ENCODE data around the gene INPP5B. TPM values are rescaled to one million over a fixed set of nuclear protein-coding genes. Genes with fewer than 3 reads are reported as not detected.

Gene INPP5B
- total and polyA plus RNA-seq, 12 donors, result 4.1 to 17.3 (median 12.5) TPM

DNA sequence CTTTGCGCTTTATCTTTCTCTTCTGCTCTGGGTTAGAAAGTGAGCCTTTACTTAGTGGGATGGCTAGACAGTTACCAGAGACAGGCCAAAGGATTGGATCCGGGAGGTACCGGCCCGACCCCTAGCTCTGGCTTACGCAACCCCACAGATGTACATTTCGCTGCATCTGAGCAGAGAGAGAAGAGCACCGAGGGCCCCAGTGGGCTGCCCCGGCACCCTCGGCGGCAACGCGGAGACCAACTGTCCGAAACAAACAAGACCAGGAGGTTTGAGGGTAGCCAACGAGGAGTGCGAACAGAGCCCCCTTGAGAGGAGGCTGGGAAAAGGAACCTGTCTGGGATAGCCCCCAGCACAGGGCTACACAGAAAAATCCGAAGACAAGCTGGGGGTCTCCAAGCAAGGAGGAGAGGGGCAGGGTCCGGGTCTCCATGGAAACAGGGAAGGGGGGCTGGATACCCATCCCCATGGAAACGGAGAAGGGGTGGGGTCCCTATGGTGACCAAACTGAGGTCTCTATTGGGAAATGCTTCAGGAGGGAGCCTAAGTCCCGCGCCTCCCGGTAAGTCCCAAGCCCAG is 87.8 kb downstream of the INPP5B start:
- peak; percentile 9 to 43 (median 18) for ATAC-seq
- TF ChIP-seq, protein P1, sequence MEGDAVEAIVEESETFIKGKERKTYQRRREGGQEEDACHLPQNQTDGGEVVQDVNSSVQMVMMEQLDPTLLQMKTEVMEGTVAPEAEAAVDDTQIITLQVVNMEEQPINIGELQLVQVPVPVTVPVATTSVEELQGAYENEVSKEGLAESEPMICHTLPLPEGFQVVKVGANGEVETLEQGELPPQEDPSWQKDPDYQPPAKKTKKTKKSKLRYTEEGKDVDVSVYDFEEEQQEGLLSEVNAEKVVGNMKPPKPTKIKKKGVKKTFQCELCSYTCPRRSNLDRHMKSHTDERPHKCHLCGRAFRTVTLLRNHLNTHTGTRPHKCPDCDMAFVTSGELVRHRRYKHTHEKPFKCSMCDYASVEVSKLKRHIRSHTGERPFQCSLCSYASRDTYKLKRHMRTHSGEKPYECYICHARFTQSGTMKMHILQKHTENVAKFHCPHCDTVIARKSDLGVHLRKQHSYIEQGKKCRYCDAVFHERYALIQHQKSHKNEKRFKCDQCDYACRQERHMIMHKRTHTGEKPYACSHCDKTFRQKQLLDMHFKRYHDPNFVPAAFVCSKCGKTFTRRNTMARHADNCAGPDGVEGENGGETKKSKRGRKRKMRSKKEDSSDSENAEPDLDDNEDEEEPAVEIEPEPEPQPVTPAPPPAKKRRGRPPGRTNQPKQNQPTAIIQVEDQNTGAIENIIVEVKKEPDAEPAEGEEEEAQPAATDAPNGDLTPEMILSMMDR (IDR thresholded peaks at IDR 0.05), result no peak
- intact Hi-C loops (cut with DNase I), result loop anchor here in 5 of 10 donors (2.0 to 5.0 kb wide), 3 partner anchors 47 to 167 kb away; partner anchors contain the start of genes CDCA8 (in 1 of the 5) and YRDC (in 1 of the 5)
- H3K27me3 ChIP-seq, result no peaks in the 10 kb centered on the region
- peaks cover 0 to 69% (median 19%) of the 10 kb centered on the region in 9 donors for H3K36me3 ChIP-seq
- peak overlapping the region; percentile 75 to 98 (median 94) for H3K27ac ChIP-seq
- 1% methylated on average over 21 of the region's 21 CpGs for WGBS, 2 donors
- H3K9me3 ChIP-seq, result no peaks in the 10 kb centered on the region
- H3K4me3 ChIP-seq, result peak overlapping the region; percentile 72 to 97 (median 86)
- DNase-seq, result no peak
- peaks cover 0 to 58% (median 47%) of the 10 kb centered on the region in 9 donors for H3K4me1 ChIP-seq

DNA sequence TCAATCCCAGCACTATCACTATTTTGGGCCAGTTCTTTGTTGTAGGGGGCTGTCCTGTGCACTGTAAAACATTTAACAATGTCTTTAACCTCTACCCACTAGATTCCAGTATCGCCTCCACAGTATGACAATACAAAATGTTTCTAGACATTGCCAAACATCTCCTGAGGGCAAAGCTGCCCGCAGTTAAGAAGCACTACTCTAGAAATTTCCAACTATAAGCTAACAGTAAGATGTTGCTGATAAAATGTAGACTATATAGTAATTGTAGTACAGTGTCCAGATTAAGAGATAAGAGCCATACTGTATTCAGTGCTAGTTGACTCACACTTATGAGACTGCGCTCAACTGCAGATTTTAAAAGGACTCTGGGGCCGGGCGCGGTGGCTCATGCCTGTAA is 92.4 kb downstream of the INPP5B start:
- intact Hi-C loops (cut with DNase I), result no loop called here
- Histone ChIP-seq H3K27ac (no peak overlapping the region), H3K4me3 (no peak overlapping the region), H3K4me1 (peaks cover 0 to 96% (median 68%) of the 10 kb centered on the region in 9 donors), H3K9me3 (no peaks in the 10 kb centered on the region), H3K27me3 (no peaks in the 10 kb centered on the region), H3K36me3 (peaks cover 0 to 48% (median 7%) of the 10 kb centered on the region in 9 donors)
- 96 to 97% methylated on average over 6 of the region's 6 CpGs for WGBS, 2 donors
- ATAC-seq (no peak), DNase-seq (no peak)
- TF ChIP-seq, protein P1 (IDR thresholded peaks at IDR 0.05), result no peak

DNA sequence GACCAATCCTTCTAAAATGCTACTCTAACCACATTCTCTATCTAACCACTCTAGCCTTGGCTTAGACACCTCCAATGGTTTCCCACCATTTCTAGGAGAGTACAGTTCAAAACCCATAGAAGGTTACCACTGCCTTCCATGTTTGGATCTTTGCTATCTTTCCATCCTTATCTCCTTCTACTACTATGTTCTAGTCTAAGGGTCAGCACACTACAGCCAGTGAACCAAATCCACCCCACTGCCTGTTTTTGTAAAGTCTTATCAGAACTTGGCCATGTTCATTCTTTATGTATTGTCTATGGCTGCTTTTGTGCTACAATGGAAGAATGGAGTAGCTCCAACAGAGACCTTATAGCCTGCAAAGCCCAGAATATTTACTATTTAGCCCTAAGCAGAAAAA is 93.7 kb downstream of the INPP5B start:
- H3K4me1 ChIP-seq, result peaks cover 0 to 99% (median 60%) of the 10 kb centered on the region in 9 donors
- intact Hi-C loops (cut with DNase I), result no loop called here

DNA sequence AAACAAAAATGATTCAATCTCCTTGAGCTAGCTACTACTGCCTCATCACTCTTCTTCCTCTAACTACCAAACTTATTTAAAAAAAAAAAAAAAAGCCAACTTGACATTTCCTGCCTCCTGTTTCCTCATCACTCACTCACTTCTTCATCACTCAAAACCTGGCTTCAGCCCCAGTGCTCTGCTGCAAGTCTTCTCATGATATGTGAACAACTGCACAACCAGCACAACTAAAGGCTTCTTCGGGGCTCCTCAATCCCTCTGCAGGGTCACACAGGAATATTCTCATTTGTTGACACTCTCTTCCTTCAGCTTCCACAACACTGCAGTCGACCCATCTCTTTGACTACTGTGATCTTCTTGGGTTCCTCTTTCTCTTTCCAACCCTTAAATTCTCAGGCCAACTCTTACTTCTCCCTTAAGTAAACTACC is 95.1 kb downstream of the INPP5B start:
- TF ChIP-seq, protein P1 (IDR thresholded peaks at IDR 0.05), result no peak
- Histone ChIP-seq H3K27me3 (no peaks in the 10 kb centered on the region), H3K27ac (peak overlapping the region in 1 of 10 donors; percentile 75), H3K9me3 (no peaks in the 10 kb centered on the region), H3K4me3 (no peak overlapping the region), H3K36me3 (peaks cover 0 to 53% (median 3%) of the 10 kb centered on the region in 9 donors), H3K4me1 (peaks cover 0 to 96% (median 50%) of the 10 kb centered on the region in 9 donors)
- no peak for DNase-seq
- ATAC-seq, result peak in 3 of 8 donors; percentile 16 to 50 (median 35)
- intact Hi-C loops (cut with DNase I), result no loop called here
- 81% methylated on average over 2 of the region's 2 CpGs for WGBS, 2 donors

More for the DNA sequence above, 93.7 kb downstream of the INPP5B start:
- H3K9me3 ChIP-seq, result no peaks in the 10 kb centered on the region
- ATAC-seq (no peak), DNase-seq (no peak)
- no peak overlapping the region for H3K4me3 ChIP-seq
- peaks cover 0 to 54% (median 7%) of the 10 kb centered on the region in 9 donors for H3K36me3 ChIP-seq
- no peaks in the 10 kb centered on the region for H3K27me3 ChIP-seq
- TF ChIP-seq, protein P1 (IDR thresholded peaks at IDR 0.05), result no peak
- peak overlapping the region in 1 of 10 donors; percentile 75 for H3K27ac ChIP-seq
